Measurements from ENCODE around the gene HK2.

HK2 gene

GRCh38 chr2:74941284-74941683 is 107.4 kb downstream of the HK2 start:
- DNase-seq, result no peak

- no peak for DNase-seq
These were observed 108.3 kb downstream of the HK2 start for GRCh38 chr2:74942263-74942662.
